Fibroblast of the conjunctiva (primary cell): ENCODE measurements around the gene CERS6.
"Not testable (repeated sequence)": the region's sequence is repeated elsewhere in the genome, so short reads cannot be mapped to it uniquely, and the experiment has no call there.

Experiments
- DNase-seq: peaks from one replicate; pipeline ENCODE4 v3.0.0-alpha.2; 2010; ENCODE audit warnings: low read depth

Gene CERS6

GRCh38 chr2:168734199-168734760, 278.2 kb downstream of the CERS6 start:
- no peak for DNase-seq

DNA sequence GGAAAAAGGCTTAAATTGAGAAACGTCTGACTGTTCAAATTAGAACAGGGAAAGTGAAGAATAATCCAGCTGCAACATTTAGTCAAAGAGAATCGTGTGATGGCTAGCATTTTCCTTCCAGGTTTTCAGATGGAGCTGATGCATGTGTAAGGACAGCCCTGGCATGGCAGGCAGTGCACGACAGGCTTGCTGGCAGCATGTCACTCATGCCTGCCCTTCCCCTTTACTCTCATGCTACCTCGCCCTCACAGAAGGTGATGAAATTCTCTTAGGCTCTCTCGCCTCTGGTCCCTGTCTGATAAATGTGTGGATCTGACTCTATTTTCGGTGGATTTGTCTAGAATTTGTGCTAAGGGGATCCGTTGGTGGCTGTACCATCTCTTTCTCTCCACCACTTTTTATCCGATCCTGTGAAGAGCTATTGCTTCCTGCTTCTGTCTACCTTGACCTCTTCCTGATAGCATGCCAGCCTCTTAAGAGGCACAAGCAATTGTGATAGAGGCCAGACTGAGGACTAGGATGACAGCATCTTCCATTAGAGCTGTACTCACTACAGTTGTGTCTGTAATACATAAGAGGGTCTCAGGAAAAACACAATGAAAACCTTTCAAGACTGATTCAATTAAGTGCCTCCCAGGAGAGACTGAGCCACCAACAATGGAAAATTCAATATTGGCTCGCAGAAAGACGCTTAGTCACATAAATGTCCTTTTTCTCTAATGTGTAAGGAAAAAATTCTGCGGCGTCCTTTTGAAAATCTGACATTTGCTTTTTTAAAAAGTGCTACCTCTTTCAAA, 280.8 kb downstream of the CERS6 start:
- no peak for DNase-seq

DNA sequence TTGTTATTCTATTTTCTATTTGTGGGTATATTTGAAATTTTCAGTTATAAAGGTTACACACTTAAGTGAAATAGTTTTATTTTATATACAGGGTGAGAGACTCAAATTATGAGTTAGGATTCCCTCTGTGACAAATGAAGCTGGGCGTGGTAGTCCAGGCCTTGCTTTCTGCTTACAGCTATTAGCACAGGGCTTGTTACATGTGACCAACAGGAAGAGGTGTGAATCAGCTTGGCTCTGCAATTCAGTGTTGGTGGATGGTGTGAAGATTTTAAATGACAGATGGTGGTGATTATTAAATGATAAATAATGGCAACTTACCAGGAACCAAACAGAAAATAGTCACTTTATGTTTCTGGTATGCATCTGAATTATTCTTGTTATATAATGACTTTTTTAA, 282.0 kb downstream of the CERS6 start:
- peak; percentile 8 for DNase-seq

- DNase-seq, result no peak
Measured at GRCh38 chr2:168740360-168740759, 284.3 kb downstream of the CERS6 start.

- DNase-seq, result no peak
Measured at GRCh38 chr2:168740788-168741187, 284.7 kb downstream of the CERS6 start.

GRCh38 chr2:168742258-168742932, 286.3 kb downstream of the CERS6 start:
- no peak for DNase-seq

GRCh38 chr2:168744844-168745243, 288.8 kb downstream of the CERS6 start:
- DNase-seq, result no peak

- DNase-seq, result no peak
Measured at GRCh38 chr2:168748461-168748860, 292.4 kb downstream of the CERS6 start.

DNA sequence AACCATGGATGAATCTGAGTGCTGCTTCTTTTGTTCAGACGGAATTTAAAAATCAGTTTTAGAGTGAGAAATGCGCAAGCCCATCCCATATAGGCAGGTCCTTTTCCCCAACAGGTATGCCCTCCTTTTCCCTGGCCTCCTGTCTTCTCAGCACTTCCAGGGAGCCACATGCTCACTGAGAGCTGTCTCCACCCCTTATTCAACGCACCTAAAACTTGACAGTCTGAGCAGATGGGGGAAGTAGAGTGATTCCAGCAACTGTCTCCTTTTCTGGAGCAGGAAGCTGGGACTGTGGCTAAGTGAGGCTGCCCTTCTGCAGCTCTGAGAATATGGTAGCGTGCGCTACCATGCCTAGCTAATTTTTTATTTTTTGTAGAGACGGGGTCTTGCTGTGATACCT, 293.2 kb downstream of the CERS6 start:
- no peak for DNase-seq

- no peak for DNase-seq
Measured at GRCh38 chr2:168751104-168751740, 295.1 kb downstream of the CERS6 start.

DNA sequence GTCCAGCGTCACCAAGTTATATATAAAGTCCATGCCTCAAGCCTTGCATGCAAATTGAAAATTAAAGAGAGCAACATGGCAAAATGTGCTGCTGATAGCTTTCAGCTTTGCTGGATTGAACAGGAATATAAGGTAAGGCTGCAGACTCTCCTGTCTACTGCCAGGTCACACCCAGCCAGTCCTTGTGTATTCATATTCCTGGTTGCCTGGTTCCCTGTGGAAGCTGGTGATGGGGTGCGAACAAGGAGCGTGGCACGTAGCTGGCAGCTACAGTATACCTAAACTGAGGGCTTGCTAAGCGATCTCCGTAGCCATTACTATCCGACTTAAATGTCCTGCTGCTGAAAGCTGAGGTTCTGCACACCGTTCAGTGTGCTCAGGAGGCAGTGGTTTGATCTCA, 296.3 kb downstream of the CERS6 start:
- no peak for DNase-seq

- DNase-seq, result no peak
Measured at GRCh38 chr2:168753765-168754329, 297.8 kb downstream of the CERS6 start.

- no peak for DNase-seq
Measured at GRCh38 chr2:168757223-168757622, 301.2 kb downstream of the CERS6 start.

GRCh38 chr2:168758970-168759820, 303.1 kb downstream of the CERS6 start:
- peak; percentile 47 for DNase-seq

DNA sequence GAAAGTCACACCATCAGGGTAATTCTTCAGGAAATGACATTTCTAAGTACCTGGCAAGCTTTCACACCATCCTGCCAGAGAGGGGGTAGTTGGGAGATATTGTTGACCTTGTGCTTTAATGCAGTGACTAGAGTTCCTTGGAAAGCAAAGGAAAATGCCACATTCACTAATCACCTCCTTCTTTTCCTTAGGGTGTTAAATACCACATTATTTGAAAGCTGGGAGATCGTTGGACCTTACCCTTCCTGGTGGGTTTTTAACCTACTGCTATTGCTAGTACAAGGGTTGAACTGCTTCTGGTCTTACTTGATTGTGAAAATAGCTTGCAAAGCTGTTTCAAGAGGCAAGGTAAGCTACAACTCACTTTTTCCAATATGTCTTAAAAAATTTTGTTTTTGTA, 309.3 kb downstream of the CERS6 start:
- DNase-seq, result no peak

DNA sequence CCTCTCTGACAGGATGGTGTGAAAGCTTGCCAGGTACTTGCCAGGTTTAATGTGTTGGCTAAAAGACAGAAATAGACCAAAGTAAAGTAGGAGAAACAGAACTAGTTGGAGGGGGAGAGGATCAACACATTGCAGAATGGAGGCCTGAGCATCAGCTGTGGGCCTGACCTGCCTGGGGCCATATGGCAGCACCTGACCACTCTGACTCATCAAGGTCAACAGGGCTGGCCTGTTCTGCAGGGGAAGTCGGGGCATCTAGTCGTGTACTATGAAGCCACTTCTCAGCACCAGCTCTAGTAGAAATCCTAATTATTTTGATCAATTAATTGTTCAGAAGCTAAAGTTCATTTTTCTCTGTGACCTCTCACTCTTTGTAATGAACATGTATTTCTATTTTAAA, 310.5 kb downstream of the CERS6 start:
- no peak for DNase-seq

- DNase-seq, result no peak
Measured at GRCh38 chr2:168767258-168767657, 311.2 kb downstream of the CERS6 start.

DNA sequence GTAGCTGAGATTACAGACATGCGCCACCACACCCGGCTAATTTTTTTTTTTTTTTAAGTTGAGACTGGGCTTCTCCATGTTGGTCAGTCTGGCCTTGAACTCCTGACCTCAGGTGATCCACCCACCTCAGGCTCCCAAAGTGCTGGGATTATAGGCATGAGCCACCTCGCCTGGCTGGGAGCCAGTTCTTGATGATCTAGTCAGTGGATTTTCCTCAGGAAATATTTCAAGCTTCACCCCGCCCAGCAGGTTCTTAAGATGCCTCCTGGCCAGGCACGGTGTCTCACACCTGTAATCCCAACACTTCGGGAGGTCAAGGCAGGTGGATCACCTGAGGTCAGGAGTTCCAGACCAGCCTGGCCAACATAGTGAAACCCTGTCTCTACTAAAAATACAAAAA, 312.3 kb downstream of the CERS6 start:
- DNase-seq, result not testable (repeated sequence)

DNA sequence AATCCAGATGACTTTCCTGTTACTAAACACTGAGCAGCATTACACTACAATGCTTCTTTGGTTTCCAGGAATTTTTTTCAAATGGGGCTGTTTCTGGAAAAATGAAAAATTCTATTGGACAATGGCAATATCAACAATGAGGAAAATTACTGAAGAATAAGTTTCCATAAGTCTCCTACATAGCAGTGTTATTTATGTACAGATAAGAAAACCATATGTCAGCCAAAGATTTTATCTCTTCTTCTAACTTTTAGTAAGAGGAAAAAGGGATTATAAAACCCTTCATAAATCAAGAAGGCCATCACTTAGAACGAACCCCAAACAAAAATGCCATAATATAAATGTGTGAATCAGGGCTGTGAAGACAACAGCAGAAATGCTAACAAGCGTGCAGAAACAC, 314.7 kb downstream of the CERS6 start:
- DNase-seq, result no peak

DNA sequence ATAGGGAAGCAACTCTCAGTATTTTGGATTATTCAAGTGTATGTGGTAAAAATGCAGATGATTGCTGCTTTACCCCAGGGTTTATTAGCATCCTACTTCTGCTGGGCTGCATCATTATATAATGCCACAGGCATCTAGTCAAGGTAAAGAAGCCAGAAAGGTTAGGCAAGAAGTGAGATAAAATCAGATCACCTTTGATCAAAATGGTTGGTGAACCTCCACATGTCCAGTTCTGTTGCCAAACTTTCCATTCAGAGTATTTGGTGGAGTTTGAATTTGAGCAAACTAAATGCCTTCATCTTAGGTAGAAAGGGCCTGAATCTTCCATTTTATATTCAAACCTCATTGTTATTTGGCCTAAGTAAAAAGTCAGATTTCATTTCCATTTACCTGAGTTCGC, 316.6 kb downstream of the CERS6 start:
- DNase-seq, result no peak

DNA sequence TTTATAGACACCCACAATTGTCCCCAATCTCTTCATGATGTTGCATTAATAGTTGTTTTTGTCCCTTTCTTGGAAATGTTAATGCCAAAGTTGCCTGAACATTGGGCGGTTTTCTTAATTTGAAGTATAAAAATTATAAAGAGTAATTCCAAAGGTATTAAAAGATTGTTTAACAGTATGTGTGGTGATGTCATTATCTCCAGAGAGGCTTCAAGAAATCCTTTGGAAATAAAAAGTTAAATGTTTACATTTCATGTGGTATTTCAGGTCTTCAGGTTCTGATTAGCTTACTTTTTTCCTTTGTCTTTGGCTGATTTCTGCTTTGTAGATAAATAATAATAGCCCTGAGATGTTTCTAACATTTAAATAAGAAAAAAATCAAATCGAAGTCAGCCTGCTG, 317.1 kb downstream of the CERS6 start:
- no peak for DNase-seq
